Anterior cingulate cortex (tissue), 58 donors: ENCODE results near the gene UHRF2.
"Not testable (repeated sequence)": the region's sequence is repeated elsewhere in the genome, so short reads cannot be mapped to it uniquely, and the experiment has no call there.

Experiments
- DNase-seq, 58 donors: peaks; one replicate each; lab custom pipeline; 2025; lab: John Stamatoyannopoulos, UW

UHRF2 gene

DNA sequence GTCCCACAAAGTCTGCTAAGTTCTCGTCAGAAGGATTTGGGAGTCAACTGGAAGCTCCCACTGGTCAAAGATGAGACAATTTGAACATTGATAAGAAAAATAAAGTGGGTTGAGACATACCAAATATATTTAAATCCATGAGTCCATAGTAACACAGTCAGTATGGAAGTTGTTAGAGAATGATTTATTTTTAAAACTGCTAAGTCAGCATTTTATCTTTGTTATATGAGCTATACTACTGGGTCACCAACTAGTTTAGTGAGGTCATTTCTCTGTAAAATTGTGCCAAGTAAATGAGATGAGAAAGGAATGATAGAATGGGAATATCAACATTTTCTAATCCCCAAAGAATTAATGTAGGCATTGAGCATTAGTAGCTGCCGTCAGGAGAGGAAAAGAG lies 60.2 kb downstream of the UHRF2 start:
- no peak for DNase-seq

DNA sequence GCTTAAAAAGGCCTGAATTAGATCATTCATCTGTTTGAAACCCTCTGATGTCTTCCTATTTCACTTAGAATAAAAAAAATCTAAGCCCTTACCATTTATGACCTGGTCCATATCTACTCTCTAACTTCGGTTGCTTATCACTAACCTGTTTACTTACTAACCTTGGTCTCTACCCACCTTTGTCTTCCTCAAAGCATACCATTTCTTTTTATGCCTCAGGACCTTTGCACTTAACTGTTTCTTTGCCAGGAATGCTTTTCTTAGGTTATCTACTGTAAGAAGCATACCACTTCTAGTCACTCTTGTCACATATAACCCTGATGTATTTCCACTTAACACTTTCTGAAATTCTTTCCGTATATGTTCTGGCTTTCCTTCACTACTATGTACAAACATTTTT lies 67.0 kb downstream of the UHRF2 start:
- DNase-seq = no peak

DNA sequence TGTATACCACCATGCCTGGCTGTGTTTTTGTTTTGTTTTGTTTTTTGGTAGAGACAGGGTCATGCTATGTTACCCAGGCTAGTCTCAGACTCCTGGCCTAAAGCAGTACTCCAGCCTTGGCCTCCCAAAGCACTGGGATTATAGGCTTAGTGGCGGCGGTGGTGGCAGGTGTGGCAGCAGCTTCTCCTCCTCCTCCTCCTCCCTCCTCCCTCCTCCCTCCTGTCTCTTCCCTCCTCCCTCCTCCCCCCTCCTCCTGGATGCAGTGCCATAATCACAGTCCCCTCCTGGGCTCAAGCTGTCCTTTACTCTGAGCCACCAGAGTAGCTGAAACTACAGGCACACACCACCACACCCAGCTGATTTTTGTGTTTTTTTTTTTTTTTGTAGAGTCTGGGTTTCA lies 71.2 kb downstream of the UHRF2 start:
- DNase-seq = no peak

DNA sequence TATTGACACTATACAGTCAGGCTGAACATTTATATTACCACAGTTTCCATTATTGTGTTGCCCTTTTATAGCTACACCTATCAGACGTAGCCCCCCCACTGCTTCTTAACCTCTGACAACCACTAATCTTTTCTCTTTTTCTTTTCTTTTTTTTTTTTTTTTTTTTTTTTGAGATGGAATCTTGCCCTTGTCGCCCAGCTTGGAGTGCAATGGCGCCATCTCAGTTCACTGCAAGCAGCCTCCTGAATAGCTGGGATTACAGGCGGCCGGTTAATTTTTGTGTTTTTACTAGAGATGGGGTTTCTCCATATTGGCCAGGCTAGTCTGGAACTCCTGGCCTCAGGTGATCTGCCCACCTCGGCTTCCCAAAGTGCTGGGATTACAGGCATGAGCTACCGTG lies 75.4 kb downstream of the UHRF2 start:
- DNase-seq = no peak

DNA sequence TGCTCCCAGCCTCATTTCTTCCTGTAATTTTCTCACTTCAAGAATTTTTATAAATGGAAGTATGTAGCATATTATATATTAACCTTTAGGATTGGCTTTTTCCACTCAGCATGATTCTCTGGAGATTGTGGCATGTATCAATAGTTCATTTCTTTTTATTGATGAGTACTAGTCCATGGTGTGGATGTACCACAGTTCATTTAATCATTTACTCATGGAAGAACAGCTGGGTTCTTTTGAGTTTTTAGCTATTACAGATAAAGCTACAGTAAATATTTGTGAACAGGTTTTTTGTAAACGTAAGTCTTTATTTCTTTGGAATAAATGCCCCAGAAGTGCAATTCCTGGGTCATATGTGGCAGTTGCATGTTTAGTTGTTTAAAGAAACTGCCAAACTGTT lies 76.1 kb downstream of the UHRF2 start:
- DNase-seq = no peak

DNA sequence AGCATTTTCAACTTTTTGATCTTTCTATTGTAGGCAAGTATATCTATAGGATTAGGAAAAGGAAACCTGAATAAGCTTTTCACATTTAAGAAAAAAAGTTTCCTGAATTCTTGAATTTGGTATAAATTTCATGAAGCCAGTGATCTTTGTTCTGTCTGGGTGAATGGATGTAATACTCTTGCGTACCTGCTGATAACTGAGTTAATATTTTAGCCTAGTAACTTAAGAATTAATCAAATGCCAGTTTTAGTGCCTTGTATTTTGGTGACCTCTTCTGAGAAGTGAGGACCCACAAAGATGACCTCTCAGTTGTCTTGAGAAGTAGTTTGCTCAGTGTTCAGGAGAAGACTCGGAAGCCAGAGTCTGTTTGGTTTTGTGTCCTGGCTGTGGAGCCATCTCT lies 77.9 kb downstream of the UHRF2 start:
- DNase-seq = no peak

DNA sequence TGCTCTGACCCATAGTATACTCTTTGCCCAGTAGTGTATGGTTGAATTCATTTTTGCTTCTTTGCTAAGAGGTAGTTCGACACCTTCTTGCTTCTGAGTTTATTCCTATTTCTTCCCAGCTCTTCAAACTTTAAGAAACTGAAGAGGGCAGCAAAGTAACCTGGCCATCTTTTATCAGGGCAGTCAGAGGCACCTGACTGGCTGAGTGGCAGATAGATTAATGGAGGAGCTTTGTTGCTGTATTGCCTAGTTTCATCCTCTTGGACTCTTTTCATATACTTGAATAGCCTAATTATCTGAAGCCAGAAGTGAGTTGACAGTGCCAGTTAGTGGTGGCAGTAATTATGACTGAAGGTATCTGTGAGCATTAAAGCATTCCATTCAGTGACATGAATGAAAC lies 82.5 kb downstream of the UHRF2 start:
- DNase-seq = peak in 3 of 58 donors; percentile 1 to 4 (median 4)

DNA sequence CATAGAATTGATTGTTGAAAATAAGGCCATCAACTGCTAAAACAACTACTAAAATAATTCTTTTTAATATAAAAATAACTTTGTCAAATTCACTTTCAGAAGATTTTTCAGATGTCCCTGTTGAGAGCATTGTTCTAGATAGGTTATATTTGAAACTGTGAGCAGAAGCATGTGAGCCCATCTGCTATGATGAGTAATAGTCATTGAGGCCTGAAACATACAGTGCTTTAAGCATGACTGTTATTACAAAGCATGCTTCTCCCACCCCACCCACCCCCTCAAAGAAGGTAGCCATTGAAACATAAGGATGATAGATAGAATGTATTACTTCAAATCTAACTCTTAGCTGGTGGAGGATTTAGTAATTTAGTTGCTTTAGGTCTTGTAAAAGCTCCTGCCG lies 86.0 kb downstream of the UHRF2 start:
- DNase-seq = no peak

DNA sequence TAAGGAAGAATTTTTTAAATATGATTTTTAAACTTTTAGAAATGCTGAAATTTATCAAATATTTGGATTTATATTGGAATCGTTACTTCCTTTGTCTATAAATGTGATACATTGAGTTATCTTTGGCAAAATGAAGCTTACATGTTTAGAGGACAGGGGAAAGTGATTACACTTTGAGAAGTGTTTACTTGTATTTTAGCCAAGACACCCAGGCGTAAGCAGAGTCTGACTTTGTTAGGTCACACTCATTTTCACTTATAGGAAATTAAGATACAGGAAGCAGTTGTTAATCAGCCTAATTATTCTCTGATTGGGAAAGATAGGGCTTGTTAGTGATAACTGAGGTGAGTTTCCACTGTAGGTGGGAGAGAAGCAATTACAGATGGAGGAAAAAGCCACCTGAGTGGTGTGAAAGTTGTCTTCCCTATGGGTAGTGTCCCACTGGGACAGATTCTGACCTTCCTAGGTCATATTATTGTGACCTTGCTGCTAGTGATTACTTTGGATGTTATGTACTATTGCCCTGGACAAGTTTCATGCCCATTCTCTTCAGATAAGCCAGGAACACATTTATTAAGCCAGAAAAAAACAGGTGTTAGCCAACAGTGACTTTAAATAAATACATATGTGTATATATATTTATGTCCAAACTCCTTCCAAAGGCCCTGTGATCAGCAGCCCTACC lies 88.7 kb downstream of the UHRF2 start:
- DNase-seq = no peak

DNA sequence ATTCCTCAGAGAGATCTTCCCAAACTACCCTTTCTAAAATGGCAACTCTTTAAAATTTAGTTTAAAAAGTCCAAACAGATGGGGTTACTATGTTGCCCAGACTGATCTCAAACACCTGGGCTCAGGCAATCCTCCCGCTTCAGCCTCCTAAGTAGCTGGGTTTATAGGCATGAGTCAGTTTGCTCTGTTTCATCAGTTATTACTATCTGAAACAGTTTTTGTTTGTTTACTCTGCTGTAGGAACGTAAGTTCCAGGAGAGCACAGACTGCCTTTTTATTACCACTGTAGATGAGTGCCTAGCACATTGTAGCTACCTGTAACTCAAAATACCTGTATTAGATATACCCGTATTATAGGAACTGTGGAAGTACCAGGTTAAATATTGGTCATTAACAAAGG lies 89.4 kb downstream of the UHRF2 start:
- no peak for DNase-seq

DNA sequence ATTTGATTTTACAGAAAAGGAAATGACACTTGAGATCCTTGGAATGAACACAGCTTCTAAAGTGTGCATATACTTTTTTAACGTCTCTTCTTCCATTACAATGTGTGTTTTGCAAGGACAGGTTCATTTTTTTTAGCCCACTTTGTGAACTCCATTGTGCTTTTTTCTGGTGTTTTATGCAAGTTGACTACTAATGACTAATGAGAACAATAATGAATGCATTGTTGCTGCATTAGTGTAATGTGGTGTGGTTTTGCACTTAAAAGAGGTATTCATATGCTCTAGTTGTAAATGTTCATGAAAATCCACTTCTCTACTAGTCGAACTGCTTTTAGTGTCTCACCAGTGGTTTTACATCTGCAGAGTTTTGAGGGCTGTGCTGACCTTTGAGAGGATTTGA lies 93.6 kb downstream of the UHRF2 start:
- DNase-seq = no peak

DNA sequence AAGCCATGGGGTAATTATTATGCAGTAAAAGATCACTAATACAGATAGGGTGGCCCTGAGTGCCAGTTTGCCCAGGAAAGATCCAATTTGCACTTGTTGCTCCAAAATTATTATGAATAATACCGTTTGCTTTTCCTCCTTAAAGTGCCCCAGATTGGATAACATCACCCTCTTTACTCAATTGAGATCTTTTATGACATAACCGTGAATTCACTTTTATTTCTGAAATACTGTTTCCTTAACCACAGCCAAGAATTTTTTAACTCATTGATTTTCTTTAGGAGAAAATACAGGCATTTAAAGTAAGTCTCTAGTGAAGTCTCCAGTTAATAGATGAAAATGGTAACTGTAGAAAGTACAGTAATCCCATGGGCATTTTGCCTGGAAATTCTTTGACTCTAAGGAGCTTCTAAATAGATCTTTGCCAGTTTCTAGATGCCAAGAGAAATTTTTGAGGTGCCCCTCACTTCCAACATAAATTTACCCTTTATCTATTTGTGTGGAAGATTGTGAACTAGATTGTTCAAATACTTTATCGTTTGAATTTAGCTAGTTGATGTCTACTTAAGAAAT lies 99.2 kb downstream of the UHRF2 start:
- DNase-seq = no peak

DNA sequence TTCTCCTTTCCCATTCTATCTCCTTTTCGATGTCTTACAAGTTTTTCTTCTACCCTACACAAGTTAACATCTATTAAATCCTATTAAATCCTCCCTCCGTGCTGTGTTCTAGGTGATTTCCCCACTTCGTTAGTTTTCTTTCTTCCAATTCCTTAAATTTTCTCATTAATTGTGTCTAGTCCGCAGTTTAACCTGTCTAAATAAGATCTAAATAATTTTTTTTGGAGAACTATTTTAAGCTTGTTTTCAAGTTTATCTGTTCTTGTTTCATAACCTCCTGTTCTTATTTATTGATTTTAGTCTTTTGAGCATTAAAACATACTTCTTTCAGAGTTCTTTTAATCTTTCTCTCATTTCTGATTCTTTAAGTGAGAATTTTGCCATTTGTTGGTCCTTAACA lies 109.3 kb downstream of the UHRF2 start:
- no peak for DNase-seq

DNA sequence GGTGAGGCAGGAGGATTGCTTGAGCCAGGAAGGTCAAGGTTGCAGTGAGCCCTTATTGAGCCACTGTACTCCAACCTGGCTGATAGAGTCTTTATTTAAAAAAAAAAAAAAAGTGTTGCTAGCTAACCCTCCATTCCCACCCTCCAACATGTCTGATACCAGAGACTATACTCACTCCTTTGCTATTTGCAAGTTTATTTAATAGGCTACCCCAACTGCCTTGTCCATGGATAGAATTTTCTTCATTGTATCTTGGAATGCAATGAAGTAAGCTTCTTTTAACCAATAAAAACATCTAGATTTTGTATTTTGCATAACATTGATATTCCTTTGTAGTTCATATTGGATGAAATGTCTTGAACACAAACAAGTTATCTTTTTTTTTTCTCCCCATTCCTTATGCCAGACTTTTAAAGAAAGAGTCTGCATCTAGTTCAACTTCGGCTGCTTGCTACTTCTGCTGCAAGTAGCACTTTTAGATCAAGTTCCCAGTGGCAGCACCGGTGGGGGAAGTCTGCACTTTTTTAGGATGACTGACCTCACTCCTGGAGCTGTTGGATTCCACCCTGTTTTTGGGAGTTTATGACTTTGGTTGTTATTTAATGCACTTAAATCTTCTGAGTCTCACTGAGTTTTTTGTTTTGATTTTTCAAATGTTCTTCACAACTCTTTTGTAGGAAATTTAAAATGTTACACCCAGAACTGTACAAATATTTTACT lies 112.5 kb downstream of the UHRF2 start:
- DNase-seq = no peak

DNA sequence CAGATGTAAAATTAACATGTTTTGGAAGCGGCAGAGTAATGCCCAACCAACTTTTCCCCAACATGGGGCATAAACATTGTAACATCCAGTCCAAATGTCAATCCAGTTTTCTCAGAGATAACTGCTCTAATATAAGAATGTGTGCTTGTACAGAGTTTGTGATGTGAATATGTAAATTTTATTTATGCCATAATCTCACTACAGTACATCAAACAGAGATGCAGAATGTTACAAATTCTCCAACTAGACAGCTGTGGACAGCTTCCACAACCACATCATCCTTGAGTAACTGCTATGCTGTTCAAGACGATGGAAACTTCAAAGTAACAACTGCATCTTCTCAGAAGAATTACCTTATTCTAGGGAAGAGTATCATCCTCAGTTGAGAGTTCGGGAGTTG lies 122.6 kb downstream of the UHRF2 start:
- DNase-seq = no peak

DNA sequence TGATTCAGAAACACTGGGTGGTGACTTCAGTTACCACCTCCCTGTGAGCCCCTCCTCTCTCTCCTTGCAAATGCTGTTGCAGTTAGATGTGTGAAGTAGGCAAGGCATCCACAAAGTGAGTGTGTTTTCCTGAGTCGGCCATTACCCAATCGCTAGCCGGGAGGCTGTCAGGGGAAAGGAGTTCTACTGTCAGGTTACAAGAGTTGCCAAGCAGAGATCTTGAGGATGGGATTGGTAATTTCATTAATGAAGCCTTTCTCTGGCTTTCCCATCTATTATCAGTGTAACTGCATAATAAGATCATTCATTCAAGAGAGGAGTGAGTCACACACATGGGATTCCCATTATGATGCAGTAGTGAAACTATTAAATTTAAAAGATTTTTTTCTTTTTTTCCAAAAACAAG lies 125.7 kb downstream of the UHRF2 start:
- DNase-seq = no peak

DNA sequence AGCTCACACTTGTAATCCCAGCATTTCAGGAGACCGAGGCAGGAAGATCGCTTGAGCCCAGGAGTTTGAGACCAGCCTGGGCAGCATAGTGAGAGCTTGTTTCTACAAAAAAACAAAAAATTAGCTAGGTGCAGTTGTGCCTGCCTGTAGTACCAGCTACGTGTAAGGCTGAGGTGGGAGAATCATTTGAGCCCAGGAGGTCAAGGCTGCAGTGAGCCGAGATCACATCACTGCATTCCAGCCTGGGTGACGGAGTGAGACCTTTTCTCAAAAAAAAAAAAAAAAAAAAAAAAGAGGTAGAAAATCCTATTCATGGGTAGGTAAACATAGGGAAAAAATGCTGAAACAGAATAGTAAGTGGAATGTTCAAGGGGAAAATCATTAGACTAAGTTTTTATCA lies 129.6 kb downstream of the UHRF2 start:
- DNase-seq = not testable (repeated sequence)

DNA sequence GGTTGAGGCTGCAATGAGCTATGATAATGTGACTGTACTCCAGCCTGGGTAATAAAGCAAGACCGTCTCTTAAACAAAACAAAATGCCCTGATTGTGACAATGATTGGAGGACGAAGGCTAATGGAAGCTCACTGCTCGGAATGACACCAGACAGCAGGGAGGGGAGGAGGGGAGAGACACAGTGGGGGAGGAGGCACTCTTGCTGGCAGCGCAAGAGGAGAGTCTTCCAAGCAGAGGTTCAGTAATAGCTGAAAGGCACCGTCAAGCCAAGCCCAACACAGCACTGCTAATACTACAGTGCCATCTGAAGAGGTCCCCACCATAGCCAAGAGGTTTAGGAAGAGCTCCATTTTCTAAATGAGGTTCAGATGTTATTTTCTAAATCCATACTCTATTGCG lies 130.2 kb downstream of the UHRF2 start:
- peak in 1 of 58 donors; percentile 29 for DNase-seq

DNA sequence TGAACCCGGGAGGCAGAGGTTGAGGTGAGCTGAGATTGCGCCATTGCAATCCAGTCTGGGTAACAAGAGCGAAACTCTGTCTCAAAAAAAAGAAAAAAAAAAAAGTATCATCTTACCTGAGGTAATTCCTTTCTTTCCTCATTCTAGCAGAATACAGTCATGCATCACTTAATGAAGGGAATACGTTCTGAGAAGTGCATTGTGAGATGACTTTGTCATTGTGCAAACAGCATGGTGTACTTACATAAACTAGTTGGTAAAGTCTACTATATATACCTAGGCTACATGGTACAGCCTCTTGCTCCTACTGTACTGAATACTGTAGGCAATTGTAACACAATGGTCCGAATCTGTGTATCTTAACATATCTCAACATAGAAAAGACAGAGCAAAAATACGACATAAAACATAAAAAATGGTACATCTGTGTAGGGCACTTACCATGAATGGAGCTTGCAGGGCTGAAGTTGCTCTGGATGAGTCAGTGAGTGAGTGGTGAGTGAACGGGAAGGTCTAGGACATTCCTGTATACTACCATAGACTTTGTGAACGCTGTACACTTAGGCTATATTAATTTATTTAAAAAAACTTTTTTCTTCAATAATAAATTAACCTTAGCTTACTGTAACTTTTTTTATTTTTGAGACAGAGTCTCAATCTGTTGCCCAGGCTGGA lies 132.2 kb downstream of the UHRF2 start:
- no peak for DNase-seq

DNA sequence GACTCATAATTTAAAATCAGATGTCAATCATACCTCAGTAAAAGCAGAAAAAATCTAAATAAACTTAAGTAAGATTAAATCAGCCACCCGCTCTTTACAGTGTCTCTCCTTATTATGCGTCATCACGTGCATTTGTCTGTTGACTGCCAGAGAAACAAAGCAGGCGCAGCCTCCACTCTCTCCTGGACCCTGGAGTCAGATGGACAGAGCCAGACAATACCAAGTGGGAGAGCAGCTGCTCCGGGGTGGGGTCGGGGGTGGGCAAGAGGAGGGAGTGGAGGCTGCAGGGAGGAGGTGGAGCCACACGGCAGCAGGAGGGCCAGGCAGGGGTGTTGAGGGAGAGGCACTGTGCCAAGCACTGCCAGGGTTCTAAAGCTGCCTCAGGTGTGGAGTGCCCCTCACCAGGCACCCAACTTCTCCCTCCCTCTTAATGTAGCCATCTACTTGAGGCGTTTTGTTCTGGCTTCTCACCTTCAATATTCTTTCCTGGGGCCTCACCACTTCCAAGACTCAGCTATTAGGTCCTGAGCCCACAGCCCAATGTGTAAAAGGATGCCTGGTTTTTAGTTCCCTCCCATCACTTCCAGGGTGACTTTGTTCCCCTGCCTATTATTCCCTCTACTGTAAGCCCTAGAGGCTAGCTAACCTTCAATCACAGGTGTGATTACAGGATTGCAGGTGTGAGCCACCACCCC lies 136.3 kb downstream of the UHRF2 start:
- DNase-seq = peak in 1 of 58 donors; percentile 5

DNA sequence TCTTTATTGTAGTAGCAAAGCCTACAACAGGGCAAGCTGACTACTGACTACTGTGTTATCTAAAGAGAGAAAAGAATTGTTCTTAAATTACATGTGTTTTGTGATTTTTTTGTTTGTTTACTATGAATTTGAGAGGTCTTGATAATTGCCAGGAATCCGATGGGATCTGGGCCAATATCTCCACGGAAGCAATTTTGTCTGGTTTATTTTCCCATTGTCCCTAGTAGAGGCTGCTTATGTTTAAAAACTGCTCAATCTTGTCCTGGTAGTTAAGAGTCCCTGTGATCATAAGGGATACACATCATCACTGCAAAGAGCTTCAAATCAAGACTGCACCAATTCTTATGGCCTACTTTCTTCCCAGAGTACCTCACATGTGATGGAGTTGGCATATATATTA lies 138.1 kb downstream of the UHRF2 start:
- DNase-seq = no peak
